KMS-11 (cell line): ENCODE results near the gene TPX2.
"Not testable (repeated sequence)": the region's sequence is repeated elsewhere in the genome, so short reads cannot be mapped to it uniquely, and the experiment has no call there.

ENCODE experiments used
- H2AFZ ChIP-seq: fragments of 200-600 bp; sonication (generic); 2 replicates; pipeline ENCODE4 v1.6.1; 2016; ENCODE audit warnings: antibody characterized with exemption, mixed run types, low read depth
- H3K27ac ChIP-seq: fragments of 200-600 bp; sonication (generic); 2 replicates; pipeline ENCODE4 v1.6.1; 2016; ENCODE audit warnings: mild to moderate bottlenecking, mixed run types
- H3K27me3 ChIP-seq: fragments of 200-600 bp; sonication (generic); 2 replicates; pipeline ENCODE4 v1.6.1; 2017; ENCODE audit warnings: mild to moderate bottlenecking, low read depth, mixed run types, moderate library complexity; ENCODE audit not compliant: insufficient read depth
- H3K36me3 ChIP-seq: fragments of 200-600 bp; sonication (generic); 2 replicates; pipeline ENCODE4 v1.6.1; 2017; ENCODE audit warnings: mild to moderate bottlenecking, mixed run types; ENCODE audit not compliant: insufficient read depth
- H3K4me1 ChIP-seq: fragments of 200-600 bp; sonication (generic); 2 replicates; pipeline ENCODE4 v1.6.1; 2016; ENCODE audit warnings: mild to moderate bottlenecking, low read depth, mixed run types; ENCODE audit not compliant: poor library complexity, severe bottlenecking
- H3K4me2 ChIP-seq: fragments of 200-600 bp; sonication (generic); 2 replicates; pipeline ENCODE4 v1.7.0; 2016; ENCODE audit warnings: mild to moderate bottlenecking, mixed run types
- H3K4me3 ChIP-seq: fragments of 200-600 bp; sonication (generic); IDR thresholded peaks from 2 replicates; pipeline ENCODE4 v1.6.1; 2017; ENCODE audit warnings: low read depth, low read length, mixed read lengths; ENCODE audit not compliant: insufficient read depth
- H3K79me2 ChIP-seq: fragments of 200-600 bp; sonication (generic); 2 replicates; pipeline ENCODE4 v1.6.1; 2016; ENCODE audit warnings: low read depth, mixed run types; ENCODE audit not compliant: insufficient read depth
- H3K9ac ChIP-seq: fragments of 200-600 bp; sonication (generic); 2 replicates; pipeline ENCODE4 v1.6.1; 2016; ENCODE audit warnings: mild to moderate bottlenecking, mixed run types
- H4K20me1 ChIP-seq: fragments of 200-600 bp; sonication (generic); 2 replicates; pipeline ENCODE4 v1.6.1; 2016; ENCODE audit warnings: mild to moderate bottlenecking, mixed run types; ENCODE audit not compliant: insufficient read depth
- CTCF ChIP-seq: fragments of 200-600 bp; sonication (generic); conservative IDR thresholded peaks from 2 replicates; pipeline ENCODE4 v1.6.1; 2017; ENCODE audit warnings: low read depth, mild to moderate bottlenecking, antibody characterized with exemption, low read length, moderate library complexity, mixed read lengths

The TPX2 gene

GRCh38 chr20:31827059-31827458 is 88.0 kb downstream of the TPX2 start:
- H3K27me3 ChIP-seq = peaks cover 2% of the 10 kb centered on the region; the same call in 1 of the 2 replicates
- no peak overlapping the region for H3K9ac ChIP-seq
- no peak overlapping the region for H3K27ac ChIP-seq
- no peaks in the 10 kb centered on the region for H3K79me2 ChIP-seq
- no peak overlapping the region for H3K4me2 ChIP-seq
- no peaks in the 10 kb centered on the region for H3K36me3 ChIP-seq
- no peak for TF ChIP-seq CTCF
- H2AFZ ChIP-seq = no peak overlapping the region
- H3K4me3 ChIP-seq = no peak overlapping the region
- H3K4me1 ChIP-seq = peaks cover 20% of the 10 kb centered on the region
- H4K20me1 ChIP-seq = no peaks in the 10 kb centered on the region

GRCh38 chr20:31828016-31828415 is 88.9 kb downstream of the TPX2 start:
- H3K9ac ChIP-seq, H4K20me1 ChIP-seq, H2AFZ ChIP-seq, H3K36me3 ChIP-seq, H3K79me2 ChIP-seq, H3K4me2 ChIP-seq, H3K4me3 ChIP-seq, H3K27ac ChIP-seq, H3K27me3 ChIP-seq: not testable (repeated sequence)
- H3K4me1 ChIP-seq = peaks cover 14% of the 10 kb centered on the region

- Histone ChIP-seq H3K27ac (no peak overlapping the region), H3K4me1 (peaks cover 15% of the 10 kb centered on the region), H3K4me3 (no peak overlapping the region), H3K79me2 (no peaks in the 10 kb centered on the region), H3K9ac (no peak overlapping the region), H4K20me1 (no peaks in the 10 kb centered on the region), H3K4me2 (no peak overlapping the region), H3K36me3 (no peaks in the 10 kb centered on the region), H3K27me3 (no peaks in the 10 kb centered on the region), H2AFZ (no peak overlapping the region)
- TF ChIP-seq CTCF = no peak
Measured at GRCh38 chr20:31829731-31830130, 90.6 kb downstream of the TPX2 start.

- Histone ChIP-seq H3K4me2 (no peak overlapping the region), H3K27ac (no peak overlapping the region), H2AFZ (no peak overlapping the region), H3K36me3 (no peaks in the 10 kb centered on the region), H4K20me1 (no peaks in the 10 kb centered on the region), H3K4me3 (no peak overlapping the region), H3K4me1 (peaks cover 23% of the 10 kb centered on the region), H3K9ac (no peak overlapping the region), H3K79me2 (no peaks in the 10 kb centered on the region), H3K27me3 (no peaks in the 10 kb centered on the region)
- no peak for TF ChIP-seq CTCF
Measured at GRCh38 chr20:31830406-31830981, 91.4 kb downstream of the TPX2 start.

- H2AFZ ChIP-seq = no peak overlapping the region
- no peak overlapping the region for H3K4me3 ChIP-seq
- H3K27ac ChIP-seq = no peak overlapping the region
- H3K4me2 ChIP-seq = no peak overlapping the region
- H3K79me2 ChIP-seq = no peaks in the 10 kb centered on the region
- H3K27me3 ChIP-seq = no peaks in the 10 kb centered on the region
- no peaks in the 10 kb centered on the region for H3K36me3 ChIP-seq
- H4K20me1 ChIP-seq = no peaks in the 10 kb centered on the region
- H3K9ac ChIP-seq = no peak overlapping the region
- TF ChIP-seq CTCF = no peak
- H3K4me1 ChIP-seq = peaks cover 30% of the 10 kb centered on the region
Measured at GRCh38 chr20:31831211-31831610, 92.1 kb downstream of the TPX2 start.
